Kidney (tissue), 14 donors: ENCODE data around the gene FGD6. TPM values are rescaled to one million over a fixed set of nuclear protein-coding genes. Genes with fewer than 3 reads are reported as not detected.

ENCODE experiments used
- DNase-seq, 5 donors: peaks; one replicate each; pipeline ENCODE4 v3.0.0-alpha.2; 2013 to 2020
- FAIRE-seq: peaks from 2 replicates; lab custom pipeline; 2012; peaks lifted over from hg19 to GRCh38; lab: Jason Lieb, UNC
- H3K27ac ChIP-seq, 2 donors: one replicate each; pipeline ENCODE4 v1.7.0; 2013; ENCODE audit warnings: low read depth in 2 of 2, low read length in 2 of 2, inconsistent platforms in 1 of 2
- H3K27me3 ChIP-seq: one replicate; pipeline ENCODE4 v1.7.1; 2013; ENCODE audit warnings: low read length, inconsistent platforms; ENCODE audit not compliant: control insufficient read depth, insufficient read depth
- H3K36me3 ChIP-seq, 3 donors: one replicate each; pipeline versions ENCODE4 v1.7.0 to v1.7.1; 2013; ENCODE audit warnings: low read length in 3 of 3, control low read depth in 1 of 3, inconsistent platforms in 1 of 3; ENCODE audit not compliant: insufficient read depth in 3 of 3, control insufficient read depth in 2 of 3
- H3K4me1 ChIP-seq, 3 donors: one replicate each; pipeline versions ENCODE4 v1.7.0 to v1.7.1; 2013; ENCODE audit warnings: low read length in 3 of 3, inconsistent platforms in 1 of 3, low read depth in 1 of 3; ENCODE audit not compliant: control insufficient read depth in 2 of 3, insufficient read depth in 2 of 3
- H3K4me3 ChIP-seq, 3 donors: one replicate each; pipeline versions ENCODE4 v1.7.0 to v1.8.1; 2013; ENCODE audit warnings: low read length in 3 of 3, control low read depth in 1 of 3, inconsistent platforms in 1 of 3
- H3K9ac ChIP-seq, 3 donors: one replicate each; pipeline versions ENCODE4 v1.7.0 to v1.7.1; 2013; ENCODE audit warnings: low read length in 3 of 3, control low read depth in 1 of 3, inconsistent platforms in 1 of 3
- H3K9me3 ChIP-seq, 3 donors: one replicate each; pipeline versions ENCODE4 v1.7.0 to v1.7.1; 2013; ENCODE audit warnings: low read length in 3 of 3, control low read depth in 1 of 3, inconsistent platforms in 1 of 3; ENCODE audit not compliant: control insufficient read depth in 2 of 3, insufficient read depth in 1 of 3
- CTCF ChIP-seq: IDR thresholded peaks from 3 replicates; pipeline ENCODE4 v1.5.1; 2012; ENCODE audit warnings: mild to moderate bottlenecking, moderate library complexity, borderline replicate concordance; ENCODE audit not compliant: insufficient read depth; ENCODE audit errors: extremely low read depth
- intact Hi-C: fragments of 100-400 bp; cut with DNase I; formaldehyde crosslinking; loops from one replicate; pipeline ENCODE4 v1.11.1; 2022
- polyA plus RNA-seq: library from polyadenylated mRNA; stranded (reverse); fragments of 350-450 nt; fragmentation: Illumina TruSeq; extraction: RNeasy Lipid Tissue Mini Kit (QIAGEN cat#74804); gene quantifications from one replicate; pipeline ENCODE4 v1.2.3, GENCODE V29; 2014; ENCODE audit warnings: low read depth, low replicate concordance; ENCODE audit not compliant: insufficient read depth
- total RNA-seq: library from RNA; stranded (reverse); fragmentation: NEBNext Ultra II Directional; extraction: Animal tissue kit (Norgen Biotek cat#: 25700); gene quantifications from one replicate; pipeline ENCODE4 v1.2.1, GENCODE V29; 2021
- donor health status: control.
- donor health status: control.
- donor health status: control.
- donor health status: control.
- donor health status: control.
- donor health status: DM: yes; HTN: yes; CAD: no.
- donor health status: Normal renal cell carcinoma (clear cell type).

The FGD6 gene
- total and polyA plus RNA-seq, 2 donors from 2014 or later = 1.2 to 19.8 TPM

DNA sequence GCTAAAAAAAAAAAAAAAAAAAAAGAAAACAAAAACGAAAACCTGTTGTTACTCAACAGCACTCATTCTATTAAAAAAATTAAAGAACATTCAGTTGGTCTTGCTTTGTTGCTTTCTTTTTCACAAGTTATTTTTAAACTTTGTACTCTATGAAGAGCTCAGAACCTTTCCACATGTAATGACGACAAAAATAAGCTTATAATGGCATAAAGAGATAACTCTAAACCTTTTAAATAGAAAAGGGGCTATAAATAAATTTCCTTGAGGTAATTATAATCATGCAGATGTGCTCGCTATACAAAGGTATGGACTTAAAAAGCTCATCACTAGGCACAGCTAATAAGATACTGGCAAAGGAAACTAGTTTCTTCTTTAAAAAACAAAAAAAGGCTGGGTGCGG lies 157.3 kb downstream of the FGD6 start:
- no peaks in the 10 kb centered on the region for H3K9me3 ChIP-seq
- H3K9ac ChIP-seq = no peak overlapping the region
- FAIRE-seq (no peak), DNase-seq (no peak)
- H3K4me1 ChIP-seq = no peaks in the 10 kb centered on the region
- intact Hi-C loops = no loop called here
- no peak overlapping the region for H3K4me3 ChIP-seq
- TF ChIP-seq CTCF = no peak
- peaks cover 5 to 40% (median 23%) of the 10 kb centered on the region in 3 donors for H3K36me3 ChIP-seq
- H3K27me3 ChIP-seq = no peaks in the 10 kb centered on the region
- no peak overlapping the region for H3K27ac ChIP-seq

- Histone ChIP-seq H3K9ac (no peak overlapping the region), H3K4me3 (no peak overlapping the region), H3K27ac (no peak overlapping the region), H3K36me3 (peaks cover 3 to 40% (median 22%) of the 10 kb centered on the region in 3 donors), H3K9me3 (no peaks in the 10 kb centered on the region), H3K27me3 (no peaks in the 10 kb centered on the region), H3K4me1 (no peaks in the 10 kb centered on the region)
- intact Hi-C loops = no loop called here
- DNase-seq = no peak
- no peak for FAIRE-seq
- no peak for TF ChIP-seq CTCF
These were observed 159.8 kb downstream of the FGD6 start for GRCh38 chr12:95057424-95057823.

DNA sequence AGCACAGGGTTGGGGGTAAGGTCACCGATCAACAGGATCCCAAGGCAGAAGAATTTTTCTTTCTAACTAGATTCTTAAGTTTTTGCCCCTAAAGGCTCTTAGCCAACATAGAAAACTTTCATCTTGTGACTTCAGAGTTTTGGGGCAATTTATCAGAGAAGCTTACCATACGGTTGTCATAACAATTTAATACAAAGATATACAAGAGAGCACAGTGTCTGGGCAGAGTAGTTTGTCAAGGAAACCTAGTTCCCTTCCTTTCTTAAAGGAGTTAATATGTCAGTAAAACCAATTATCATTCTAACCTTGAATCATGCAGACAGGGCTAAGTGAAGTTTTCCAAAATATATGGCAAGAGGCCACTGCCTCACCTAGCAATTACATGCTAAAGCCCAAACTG lies 162.2 kb downstream of the FGD6 start:
- Histone ChIP-seq H3K27ac (no peak overlapping the region), H3K27me3 (no peaks in the 10 kb centered on the region), H3K36me3 (peaks cover 3 to 20% (median 13%) of the 10 kb centered on the region in 3 donors), H3K9me3 (no peaks in the 10 kb centered on the region), H3K9ac (no peak overlapping the region), H3K4me3 (no peak overlapping the region), H3K4me1 (no peaks in the 10 kb centered on the region)
- no peak for TF ChIP-seq CTCF
- no peak for DNase-seq
- intact Hi-C loops = no loop called here
- FAIRE-seq = no peak

- Histone ChIP-seq H3K27me3 (no peaks in the 10 kb centered on the region), H3K4me3 (no peak overlapping the region), H3K9ac (no peak overlapping the region), H3K4me1 (no peaks in the 10 kb centered on the region), H3K36me3 (peaks cover 3 to 20% (median 12%) of the 10 kb centered on the region in 3 donors), H3K27ac (no peak overlapping the region), H3K9me3 (no peaks in the 10 kb centered on the region)
- DNase-seq = no peak
- no peak for FAIRE-seq
- TF ChIP-seq CTCF = no peak
- intact Hi-C loops = no loop called here
These were observed 163.1 kb downstream of the FGD6 start for GRCh38 chr12:95054206-95054605.
